Activated naive CD8-positive, alpha-beta T cell treated with anti-CD3 and anti-CD28 coated beads, Interleukin-2, amount 10 ng/mL, durations not matched to agents 7 days and 5 days (primary cell): ENCODE results near the gene PHF23. TPM values are rescaled to one million over a fixed set of nuclear protein-coding genes. Genes with fewer than 3 reads are reported as not detected.

Source experiments
- ATAC-seq: fragments of 150-1000 bp; cut with Tn5 transposase; one replicate; pipeline ENCODE4 v1.10.0; 2021; ENCODE audit warnings: low read depth, moderate library complexity
- POLR2A ChIA-PET: fragments of 350-600 bp; sonication (Branson Sonifier 250); formaldehyde crosslinking; loops from one replicate; lab custom pipeline; 2021; ENCODE audit warnings: antibody characterized with exemption; lab: Charles Lee
- DNase-seq: peaks from one replicate; pipeline ENCODE4 v3.0.0; 2021
- H3K27ac Mint-ChIP-seq: one replicate; pipeline ENCODE4 v1.8.0; 2022; ENCODE audit warnings: mild to moderate bottlenecking, mixed read lengths
- H3K27me3 Mint-ChIP-seq: one replicate; pipeline ENCODE4 v1.8.0; 2022; ENCODE audit warnings: mild to moderate bottlenecking, moderate library complexity, mixed read lengths
- H3K36me3 Mint-ChIP-seq: one replicate; pipeline ENCODE4 v1.8.0; 2021; ENCODE audit warnings: mild to moderate bottlenecking, mixed read lengths
- H3K4me1 Mint-ChIP-seq: one replicate; pipeline ENCODE4 v1.8.0; 2021; ENCODE audit warnings: mixed read lengths
- H3K4me3 Mint-ChIP-seq: one replicate; pipeline ENCODE4 v1.8.0; 2022; ENCODE audit warnings: mild to moderate bottlenecking, moderate library complexity, mixed read lengths
- H3K9me3 Mint-ChIP-seq: one replicate; pipeline ENCODE4 v1.8.0; 2021; ENCODE audit warnings: mixed read lengths
- total RNA-seq, 2 experiments: library from RNA; stranded (reverse); gene quantifications; one replicate each; pipeline ENCODE4 v1.2.3, GENCODE V29; 2021

Gene PHF23
- total RNA-seq, 2 experiments from 2014 or later: 49.9 to 50.4 TPM

- H3K27me3 Mint-ChIP-seq: no peaks in the 10 kb centered on the region
- ATAC-seq (no peak), DNase-seq (no peak)
- peaks cover 37% of the 10 kb centered on the region for H3K4me1 Mint-ChIP-seq
- POLR2A ChIA-PET: interaction anchor here (0.5 to 12.9 kb wide), 6 partner anchors 9 to 602 kb away, joined by 3 to 162 read pairs (median 12); partner anchors contain the start of genes ACADVL, ACAP1, CTDNEP1 and DLG4
- H3K27ac Mint-ChIP-seq: peak overlapping the region; percentile 98
- no peaks in the 10 kb centered on the region for H3K9me3 Mint-ChIP-seq
- peaks cover 20% of the 10 kb centered on the region for H3K36me3 Mint-ChIP-seq
- peak overlapping the region; percentile 96 for H3K4me3 Mint-ChIP-seq
These were observed 2.0 kb upstream of the PHF23 start for GRCh38 chr17:7241090-7241733.

GRCh38 chr17:7240375-7240774 is 1.1 kb upstream of the PHF23 start:
- peak overlapping the region; percentile 97 for H3K4me3 Mint-ChIP-seq
- ATAC-seq: no peak
- peaks cover 17% of the 10 kb centered on the region for H3K36me3 Mint-ChIP-seq
- peak overlapping the region; percentile 60 for H3K27ac Mint-ChIP-seq
- H3K9me3 Mint-ChIP-seq: no peaks in the 10 kb centered on the region
- peaks cover 41% of the 10 kb centered on the region for H3K4me1 Mint-ChIP-seq
- DNase-seq: no peak
- H3K27me3 Mint-ChIP-seq: no peaks in the 10 kb centered on the region
- POLR2A ChIA-PET: interaction anchor here (0.5 to 12.9 kb wide), 4 partner anchors 10 to 19 kb away, joined by 4 to 162 read pairs (median 30); partner anchors contain the start of genes ACADVL, CTDNEP1, DLG4 and ELP5

- peaks cover 49% of the 10 kb centered on the region for H3K4me1 Mint-ChIP-seq
- H3K9me3 Mint-ChIP-seq: no peaks in the 10 kb centered on the region
- DNase-seq (no peak), ATAC-seq (no peak)
- H3K27me3 Mint-ChIP-seq: no peaks in the 10 kb centered on the region
- peaks cover 21% of the 10 kb centered on the region for H3K36me3 Mint-ChIP-seq
- POLR2A ChIA-PET: interaction anchor here (0.6 to 12.9 kb wide), 11 partner anchors 12 to 449 kb away, joined by 3 to 162 read pairs (median 6); partner anchors contain the start of genes ACADVL, ACAP1, CTDNEP1 and DLG4
- peak overlapping the region; percentile 97 for H3K4me3 Mint-ChIP-seq
- peak overlapping the region; percentile 97 for H3K27ac Mint-ChIP-seq
These were observed 702 bp downstream of the PHF23 start for GRCh38 chr17:7238420-7239090.

- POLR2A ChIA-PET: interaction anchor here (0.6 to 12.9 kb wide), 10 partner anchors 12 to 450 kb away, joined by 3 to 162 read pairs (median 7); partner anchors contain the start of genes ACADVL, ACAP1, CTDNEP1 and DLG4
- Mint-ChIP-seq H3K9me3 (no peaks in the 10 kb centered on the region), H3K4me3 (peak overlapping the region; percentile 97), H3K27ac (peak overlapping the region; percentile 97), H3K4me1 (peaks cover 49% of the 10 kb centered on the region), H3K27me3 (no peaks in the 10 kb centered on the region), H3K36me3 (peaks cover 21% of the 10 kb centered on the region)
- ATAC-seq: peak; percentile 20
- DNase-seq: peak; percentile 89
These were observed 1.4 kb downstream of the PHF23 start for GRCh38 chr17:7237761-7238419.

- no peaks in the 10 kb centered on the region for H3K9me3 Mint-ChIP-seq
- H3K36me3 Mint-ChIP-seq: peaks cover 21% of the 10 kb centered on the region
- DNase-seq (no peak), ATAC-seq (no peak)
- peaks cover 52% of the 10 kb centered on the region for H3K4me1 Mint-ChIP-seq
- H3K27ac Mint-ChIP-seq: peak overlapping the region; percentile 97
- POLR2A ChIA-PET: interaction anchor here (1.5 to 12.9 kb wide), 6 partner anchors 13 to 99 kb away, joined by 3 to 162 read pairs (median 12); partner anchors contain the start of genes ACADVL, ACAP1, CTDNEP1 and DLG4
- peak overlapping the region; percentile 97 for H3K4me3 Mint-ChIP-seq
- no peaks in the 10 kb centered on the region for H3K27me3 Mint-ChIP-seq
These were observed 1.9 kb downstream of the PHF23 start for GRCh38 chr17:7237266-7237760.

- Mint-ChIP-seq H3K9me3 (no peaks in the 10 kb centered on the region), H3K4me1 (peaks cover 56% of the 10 kb centered on the region), H3K4me3 (peak overlapping the region; percentile 97), H3K36me3 (peaks cover 21% of the 10 kb centered on the region), H3K27ac (peak overlapping the region; percentile 97), H3K27me3 (no peaks in the 10 kb centered on the region)
- ATAC-seq: no peak
- POLR2A ChIA-PET: interaction anchor here (1.5 to 12.9 kb wide), 3 partner anchors 13 to 31 kb away, joined by 3 to 162 read pairs (median 56); partner anchors contain the start of genes ACADVL, CTDNEP1, DLG4 and ELP5
- DNase-seq: no peak
These were observed 2.4 kb downstream of the PHF23 start for GRCh38 chr17:7236808-7237207.

GRCh38 chr17:7235693-7236665 is 3.3 kb downstream of the PHF23 start:
- H3K36me3 Mint-ChIP-seq: peaks cover 21% of the 10 kb centered on the region
- ATAC-seq: no peak
- POLR2A ChIA-PET: interaction anchor here (1.5 to 12.9 kb wide), 3 partner anchors 14 to 30 kb away, joined by 3 to 162 read pairs (median 56); partner anchors contain the start of genes ACADVL, CTDNEP1, DLG4 and ELP5

GRCh38 chr17:7234083-7234951 is 4.9 kb downstream of the PHF23 start, which contains the start of gene DVL2:
Gene DVL2, minus strand, starts transcription at chr17:7234517. Its CDS starts 255 bp downstream, at chr17:7234262.
- Mint-ChIP-seq H3K36me3 (peaks cover 18% of the 10 kb centered on the region), H3K4me1 (peaks cover 38% of the 10 kb centered on the region), H3K4me3 (peak within 1 kb of the TSS; percentile 98), H3K9me3 (no peaks in the 10 kb centered on the region), H3K27ac (peak within 1 kb of the TSS; percentile 93), H3K27me3 (no peaks in the 10 kb centered on the region)
- peak; percentile 93 for DNase-seq
- POLR2A ChIA-PET: interaction anchor here (0.7 to 12.9 kb wide), 9 partner anchors 9 to 453 kb away, joined by 3 to 162 read pairs (median 4); partner anchors contain the start of genes ACADVL, ACAP1, CTDNEP1 and DLG4
- ATAC-seq: peak; percentile 41

More at GRCh38 chr17:7235693-7236665, 3.3 kb downstream of the PHF23 start:
- DNase-seq: no peak
- Mint-ChIP-seq H3K27ac (no peak overlapping the region), H3K9me3 (no peaks in the 10 kb centered on the region), H3K27me3 (no peaks in the 10 kb centered on the region), H3K4me1 (peaks cover 51% of the 10 kb centered on the region), H3K4me3 (no peak overlapping the region)

- peaks cover 38% of the 10 kb centered on the region for H3K4me1 Mint-ChIP-seq
- ATAC-seq (peak; percentile 9), DNase-seq (no peak)
- H3K36me3 Mint-ChIP-seq: peaks cover 18% of the 10 kb centered on the region
- no peaks in the 10 kb centered on the region for H3K27me3 Mint-ChIP-seq
- H3K9me3 Mint-ChIP-seq: no peaks in the 10 kb centered on the region
- POLR2A ChIA-PET: interaction anchor here (1.0 to 12.9 kb wide), 5 partner anchors 9 to 103 kb away, joined by 3 to 162 read pairs (median 11); partner anchors contain the start of genes ACADVL, ACAP1, CTDNEP1 and DLG4
- H3K4me3 Mint-ChIP-seq: peak overlapping the region; percentile 98
- H3K27ac Mint-ChIP-seq: peak overlapping the region; percentile 93
These were observed 5.6 kb downstream of the PHF23 start for GRCh38 chr17:7233701-7234082.

GRCh38 chr17:7232114-7232513 is 7.1 kb downstream of the PHF23 start:
- DNase-seq: no peak
- peaks cover 21% of the 10 kb centered on the region for H3K36me3 Mint-ChIP-seq
- no peaks in the 10 kb centered on the region for H3K9me3 Mint-ChIP-seq
- POLR2A ChIA-PET: interaction anchor here (12.9 kb wide), 1 partner anchor 11 kb away, joined by 162 read pairs; the partner anchor contains the start of genes ACADVL and DLG4
- no peak overlapping the region for H3K27ac Mint-ChIP-seq
- H3K27me3 Mint-ChIP-seq: no peaks in the 10 kb centered on the region
- ATAC-seq: no peak
- peaks cover 33% of the 10 kb centered on the region for H3K4me1 Mint-ChIP-seq
- H3K4me3 Mint-ChIP-seq: peak overlapping the region; percentile 98

- Mint-ChIP-seq H3K27me3 (no peaks in the 10 kb centered on the region), H3K4me3 (no peak overlapping the region), H3K4me1 (peaks cover 16% of the 10 kb centered on the region), H3K9me3 (no peaks in the 10 kb centered on the region), H3K27ac (no peak overlapping the region), H3K36me3 (peaks cover 10% of the 10 kb centered on the region)
- ATAC-seq (no peak), DNase-seq (no peak)
- POLR2A ChIA-PET: no interaction called here
These were observed 9.8 kb downstream of the PHF23 start for GRCh38 chr17:7229504-7229903.
